ENCODE measurements around the gene TXNDC17. TPM values are rescaled to one million over a fixed set of nuclear protein-coding genes. Genes with fewer than 3 reads are reported as not detected.

Gene TXNDC17
- total and polyA plus RNA-seq, 2 of the 13 experiments (the other 11 are each of a cell fraction or from before 2014, with no cell fraction given): 188 to 266 TPM

GRCh38 chr17:6651919-6652452, 11.1 kb downstream of the TXNDC17 start (continued):
- TF ChIP-seq PLSCR1 (CRISPR knock-in tag; IDR thresholded peaks at IDR 0.05; ENCODE audit: borderline replicate concordance) (peak; percentile 75; the same call in 1 of the 2 replicates), MXD4 (CRISPR knock-in tag; IDR thresholded peaks at IDR 0.05) (peak; percentile 91), SAP130 (CRISPR knock-in tag; IDR thresholded peaks at IDR 0.05; ENCODE audit: low read depth) (no peak), GMEB2 (CRISPR knock-in tag; IDR thresholded peaks at IDR 0.05; ENCODE audit: low read depth) (no peak), ZHX1 (CRISPR knock-in tag; IDR thresholded peaks at IDR 0.05; ENCODE audit: low read depth) (peak; percentile 81; the same call in 1 of the 2 replicates), AKAP8 (CRISPR knock-in tag; IDR thresholded peaks at IDR 0.05) (no peak), CBX1 (IDR thresholded peaks at IDR 0.05; ENCODE audit: low read depth) (peak; percentile 14), ZNF605 (CRISPR knock-in tag; IDR thresholded peaks at IDR 0.05) (peak; percentile 99), ZNF350 (CRISPR knock-in tag; IDR thresholded peaks at IDR 0.05; ENCODE audit: borderline replicate concordance, low read depth) (no peak; the same call in 1 of the 2 replicates), NR2C2 (CRISPR knock-in tag; IDR thresholded peaks at IDR 0.05; ENCODE audit: borderline replicate concordance) (peak; percentile 76; the same call in 1 of the 2 replicates), ZNF337 (CRISPR knock-in tag; IDR thresholded peaks at IDR 0.05; ENCODE audit: borderline replicate concordance, low read depth) (peak; percentile 92; the same call in 1 of the 2 replicates), BCL6 (CRISPR knock-in tag; IDR thresholded peaks at IDR 0.05) (peak; percentile 48; the same call in 1 of the 2 replicates), MYC (CRISPR knock-in tag; IDR thresholded peaks at IDR 0.05; ENCODE audit: borderline replicate concordance) (peak; percentile 92), NFE2 (CRISPR knock-in tag; IDR thresholded peaks at IDR 0.05) (peak; percentile 57; the same call in 1 of the 2 replicates), THYN1 (CRISPR knock-in tag; IDR thresholded peaks at IDR 0.05; ENCODE audit: borderline replicate concordance, low read depth) (0 out of 2 replicates have a peak, but pooled peaks have one; percentile 35), PRDM4 (CRISPR knock-in tag; IDR thresholded peaks at IDR 0.05; ENCODE audit: borderline replicate concordance) (0 out of 2 replicates have a peak, but pooled peaks have one; percentile 83), NONO (IDR thresholded peaks at IDR 0.05) (no peak), NONO (CRISPR knock-in tag; conservative IDR thresholded peaks at IDR 0.05) (peak; percentile 63; the same call in 1 of the 2 replicates), KDM2A (CRISPR knock-in tag; IDR thresholded peaks at IDR 0.05; ENCODE audit: borderline replicate concordance, low read depth) (peak; percentile 76; the same call in 1 of the 2 replicates), ZNF589 (CRISPR knock-in tag; conservative IDR thresholded peaks at IDR 0.05) (peak; percentile 98), SIN3B (IDR thresholded peaks at IDR 0.05; ENCODE audit: low read length) (no peak)

Data from HepG2 (cell line).